ENCODE data around the gene ZNF648.
"Not testable (repeated sequence)": the region's sequence is repeated elsewhere in the genome, so short reads cannot be mapped to it uniquely, and the experiment has no call there.

The ZNF648 gene

DNA sequence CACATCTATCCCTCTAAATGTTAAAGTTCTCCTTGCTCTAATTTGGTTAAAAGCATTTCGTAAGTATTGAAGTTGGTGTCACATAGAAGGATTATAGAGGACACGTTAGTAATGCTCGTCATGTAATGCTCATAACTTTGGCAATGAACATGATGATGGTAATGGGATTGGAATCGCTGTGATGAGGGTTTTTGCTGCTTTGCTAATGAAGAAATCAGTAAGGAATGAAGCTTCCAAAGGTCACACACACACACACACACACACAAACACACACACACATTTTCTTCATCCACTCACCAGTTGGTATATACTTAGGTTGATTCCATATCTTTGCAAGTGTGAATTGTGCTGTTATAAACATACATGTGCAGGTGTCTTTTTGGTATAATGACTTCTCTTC, 36.8 kb upstream of the ZNF648 start:
- TF ChIP-seq, protein P1, sequence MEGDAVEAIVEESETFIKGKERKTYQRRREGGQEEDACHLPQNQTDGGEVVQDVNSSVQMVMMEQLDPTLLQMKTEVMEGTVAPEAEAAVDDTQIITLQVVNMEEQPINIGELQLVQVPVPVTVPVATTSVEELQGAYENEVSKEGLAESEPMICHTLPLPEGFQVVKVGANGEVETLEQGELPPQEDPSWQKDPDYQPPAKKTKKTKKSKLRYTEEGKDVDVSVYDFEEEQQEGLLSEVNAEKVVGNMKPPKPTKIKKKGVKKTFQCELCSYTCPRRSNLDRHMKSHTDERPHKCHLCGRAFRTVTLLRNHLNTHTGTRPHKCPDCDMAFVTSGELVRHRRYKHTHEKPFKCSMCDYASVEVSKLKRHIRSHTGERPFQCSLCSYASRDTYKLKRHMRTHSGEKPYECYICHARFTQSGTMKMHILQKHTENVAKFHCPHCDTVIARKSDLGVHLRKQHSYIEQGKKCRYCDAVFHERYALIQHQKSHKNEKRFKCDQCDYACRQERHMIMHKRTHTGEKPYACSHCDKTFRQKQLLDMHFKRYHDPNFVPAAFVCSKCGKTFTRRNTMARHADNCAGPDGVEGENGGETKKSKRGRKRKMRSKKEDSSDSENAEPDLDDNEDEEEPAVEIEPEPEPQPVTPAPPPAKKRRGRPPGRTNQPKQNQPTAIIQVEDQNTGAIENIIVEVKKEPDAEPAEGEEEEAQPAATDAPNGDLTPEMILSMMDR (IDR thresholded peaks at IDR 0.05; ENCODE audit: borderline replicate concordance, insufficient read depth, low read depth, low read length) = no peak

DNA sequence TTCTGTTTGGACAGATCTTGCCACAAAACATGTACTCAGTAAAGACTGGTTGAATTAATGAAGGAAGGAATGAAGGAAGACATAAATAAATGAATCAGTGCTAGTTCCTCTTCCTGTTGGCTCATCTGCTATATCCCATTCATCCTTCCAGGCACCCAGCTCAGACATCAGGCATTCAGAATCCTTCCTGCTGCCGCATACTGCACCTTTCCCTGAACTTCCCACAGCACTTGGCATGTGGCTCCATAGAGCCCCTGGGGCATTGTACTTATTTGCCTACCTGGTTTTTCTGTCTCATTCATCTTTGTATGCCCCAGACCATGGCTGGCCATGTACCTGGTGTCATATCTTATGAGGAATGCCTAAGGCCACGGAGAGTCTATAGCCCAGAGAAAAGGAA, 34.4 kb upstream of the ZNF648 start:
- H3K4me3 ChIP-seq (ENCODE audit: low read depth, low read length) = no peak overlapping the region
- TF ChIP-seq, protein P1 (IDR thresholded peaks at IDR 0.05; ENCODE audit: borderline replicate concordance, insufficient read depth, low read depth, low read length) = no peak

More for the DNA sequence above, 36.8 kb upstream of the ZNF648 start:
- no peak overlapping the region for H3K4me3 ChIP-seq (ENCODE audit: low read depth, low read length)

DNA sequence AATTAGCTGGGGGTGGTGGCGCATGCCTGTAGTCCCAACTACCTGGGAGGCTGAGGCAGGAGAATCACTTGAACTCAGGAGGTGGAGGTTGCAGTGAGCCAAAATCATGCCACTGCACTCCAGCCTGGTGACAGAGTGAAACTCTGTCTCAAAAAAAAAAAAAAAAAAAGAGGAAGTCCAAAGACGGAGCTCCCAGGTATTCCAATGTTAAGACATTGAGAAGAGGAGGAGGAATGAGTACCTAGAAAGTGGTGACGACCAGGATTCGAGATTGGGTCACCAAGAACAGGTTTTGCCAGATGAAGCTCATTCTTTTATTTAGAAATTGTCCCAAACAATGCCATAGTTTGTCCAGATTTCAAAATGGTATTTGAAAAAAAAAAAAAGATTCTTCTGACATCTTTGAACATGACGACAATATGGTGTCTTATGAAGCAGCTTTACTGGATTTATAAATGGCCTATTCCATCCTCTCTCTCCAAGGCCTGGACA, 33.0 kb upstream of the ZNF648 start:
- not testable (repeated sequence) for H3K4me3 ChIP-seq (ENCODE audit: low read depth, low read length)

DNA sequence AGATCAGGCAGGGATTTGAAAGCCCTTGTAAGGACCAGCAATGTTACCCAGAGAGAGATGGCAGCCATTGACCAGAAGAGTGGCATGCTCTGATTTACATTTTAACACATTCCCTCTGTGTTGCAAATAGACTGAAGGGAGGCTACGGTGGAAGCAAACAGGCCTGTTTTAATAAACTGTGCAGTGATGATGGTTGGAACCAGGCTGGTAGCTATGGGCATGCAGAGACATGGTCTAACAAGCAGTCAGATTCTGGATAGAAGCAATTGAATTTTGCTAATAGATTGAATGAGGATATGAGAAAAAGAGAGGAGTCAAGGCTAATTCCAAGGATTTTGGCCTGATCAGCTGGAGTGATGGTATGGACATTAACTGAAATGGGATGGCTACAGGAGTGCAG, 32.3 kb upstream of the ZNF648 start:
- TF ChIP-seq, protein P1 (IDR thresholded peaks at IDR 0.05; ENCODE audit: borderline replicate concordance, insufficient read depth, low read depth, low read length) = no peak

DNA sequence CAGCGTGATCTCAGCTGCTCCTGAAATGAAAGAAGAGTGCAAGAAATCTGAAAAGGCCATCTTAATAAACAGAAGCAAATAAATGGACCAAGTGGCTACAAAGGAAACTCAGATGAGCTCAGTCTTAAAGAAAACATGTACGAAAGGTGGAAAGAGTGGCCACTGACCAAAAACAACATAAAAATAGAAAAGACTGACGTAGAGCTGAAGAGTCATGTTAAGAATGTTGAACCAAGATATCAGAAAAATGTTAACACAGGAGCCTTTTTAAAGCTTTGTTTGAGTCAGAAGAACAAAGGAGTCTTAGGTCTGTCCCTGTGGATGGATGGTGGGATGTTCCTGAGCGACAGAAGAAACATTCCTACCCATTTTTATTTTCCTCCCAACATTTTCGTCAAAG, 30.8 kb upstream of the ZNF648 start:
- no peak overlapping the region for H3K4me3 ChIP-seq (ENCODE audit: low read depth, low read length)
- TF ChIP-seq, protein P1 (IDR thresholded peaks at IDR 0.05; ENCODE audit: borderline replicate concordance, insufficient read depth, low read depth, low read length) = no peak

More for the DNA sequence above, 32.3 kb upstream of the ZNF648 start:
- no peak overlapping the region for H3K4me3 ChIP-seq (ENCODE audit: low read depth, low read length)

DNA sequence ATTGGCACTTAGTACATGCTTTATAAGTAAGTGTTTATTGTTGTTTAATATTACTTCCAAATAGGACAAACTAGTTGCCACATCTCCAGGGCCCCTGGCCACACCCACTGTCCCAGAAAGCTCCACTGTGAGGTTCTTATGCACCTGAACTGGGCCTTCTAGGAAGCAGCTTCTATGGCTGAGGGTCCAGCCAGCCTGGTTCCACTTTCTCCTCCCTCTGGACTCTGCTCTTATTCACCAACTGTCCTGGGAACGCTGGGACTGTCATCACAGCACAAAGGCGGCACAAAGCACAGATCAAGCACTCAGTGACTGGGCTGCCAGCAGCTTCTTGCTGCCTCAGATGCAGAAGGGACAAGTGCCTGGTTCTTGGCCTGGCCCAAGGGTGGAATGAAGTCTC, 29.6 kb upstream of the ZNF648 start:
- TF ChIP-seq, protein P1 (IDR thresholded peaks at IDR 0.05; ENCODE audit: borderline replicate concordance, insufficient read depth, low read depth, low read length) = no peak
- H3K4me3 ChIP-seq (ENCODE audit: low read depth, low read length) = no peak overlapping the region

DNA sequence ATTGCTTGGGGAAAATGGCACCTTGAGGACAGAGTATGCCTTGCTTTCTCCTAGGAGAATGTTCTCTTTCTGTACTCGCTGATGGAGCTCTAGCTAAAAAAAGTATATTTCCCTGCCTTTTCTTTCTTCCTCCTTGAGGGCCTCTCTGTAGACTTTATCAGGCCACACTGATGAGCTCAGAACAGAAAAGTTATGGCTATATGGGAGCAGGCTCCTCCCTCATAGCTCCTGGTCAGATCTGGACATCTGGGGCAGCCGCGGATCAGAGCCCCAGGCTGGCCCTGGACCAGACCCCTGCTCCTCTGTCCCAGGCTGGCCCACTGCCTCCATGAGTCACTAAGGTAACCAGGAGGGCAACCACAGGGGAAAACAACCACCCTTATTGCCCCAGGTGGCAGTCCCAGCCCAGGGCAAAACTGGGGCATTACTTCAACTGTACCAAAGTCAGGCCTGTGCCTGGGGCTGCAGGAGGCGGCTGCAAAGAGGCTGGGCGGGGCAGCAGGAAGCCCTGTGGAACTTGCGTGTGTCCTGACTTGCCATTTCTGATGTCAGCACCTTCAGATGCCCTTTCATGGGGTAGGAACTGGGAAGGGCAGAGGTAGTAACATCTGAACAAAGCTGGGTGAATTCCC, 26.3 kb upstream of the ZNF648 start:
- TF ChIP-seq, protein P1 (IDR thresholded peaks at IDR 0.05; ENCODE audit: borderline replicate concordance, insufficient read depth, low read depth, low read length) = no peak
- no peak overlapping the region for H3K4me3 ChIP-seq (ENCODE audit: low read depth, low read length)

All from GM12875 (cell line).